Measurements from ENCODE around the gene FMN1. TPM values are rescaled to one million over a fixed set of nuclear protein-coding genes. Genes with fewer than 3 reads are reported as not detected.

FMN1 gene
- total RNA-seq, 2 donors from 2014 or later, result 0.60 to 1.1 TPM

- Histone ChIP-seq H3K4me3 (ENCODE audit: low read length) (peak overlapping the region; percentile 45), H3K27ac (ENCODE audit: low read depth, low read length) (no peak overlapping the region), H3K36me3 (ENCODE audit: control insufficient read depth, insufficient read depth, low read length) (no peaks in the 10 kb centered on the region), H3K9ac (ENCODE audit: extremely low read depth, low read length, poor library complexity, severe bottlenecking) (no peak overlapping the region), H3K9me3 (ENCODE audit: control insufficient read depth, low read length) (peaks cover 46% of the 10 kb centered on the region), H3K4me1 (ENCODE audit: control insufficient read depth, insufficient read depth, low read length) (no peaks in the 10 kb centered on the region), H3K27me3 (ENCODE audit: control insufficient read depth, insufficient read depth, low read length, poor library complexity, severe bottlenecking) (no peaks in the 10 kb centered on the region)
- Mint-ChIP-seq H3K36me3 (ENCODE audit: low read depth) (peaks cover 7% of the 10 kb centered on the region), H3K9me3 (peaks cover 79% of the 10 kb centered on the region), H3K27me3 (ENCODE audit: insufficient read depth) (no peaks in the 10 kb centered on the region), H3K4me1 (no peaks in the 10 kb centered on the region), H3K27ac (no peak overlapping the region), H3K4me3 (no peak overlapping the region)
- 92% methylated on average over 2 of the region's 2 CpGs; no CpG with 5 or more reads in 1 of the 2 experiments for WGBS, 2 experiments (ENCODE audit: insufficient coverage in 1 of 2, insufficient read length in 1 of 2)
- TF ChIP-seq CTCF (conservative IDR thresholded peaks at IDR 0.05), result no peak
- DNase-seq, result no peak
Measured at GRCh38 chr15:33048255-33048654, 146.3 kb downstream of the FMN1 start.

GRCh38 chr15:33047077-33047476 is 147.4 kb downstream of the FMN1 start:
- no peak overlapping the region for H3K4me3 ChIP-seq (ENCODE audit: low read length)
- no peaks in the 10 kb centered on the region for H3K27me3 ChIP-seq (ENCODE audit: control insufficient read depth, insufficient read depth, low read length, poor library complexity, severe bottlenecking)
- Mint-ChIP-seq H3K4me1 (no peaks in the 10 kb centered on the region), H3K27me3 (ENCODE audit: insufficient read depth) (no peaks in the 10 kb centered on the region), H3K9me3 (peaks cover 71% of the 10 kb centered on the region), H3K4me3 (no peak overlapping the region), H3K36me3 (ENCODE audit: low read depth) (peaks cover 7% of the 10 kb centered on the region), H3K27ac (no peak overlapping the region)
- H3K27ac ChIP-seq (ENCODE audit: low read depth, low read length), result no peak overlapping the region
- no peak for DNase-seq
- no peak overlapping the region for H3K9ac ChIP-seq (ENCODE audit: extremely low read depth, low read length, poor library complexity, severe bottlenecking)
- H3K36me3 ChIP-seq (ENCODE audit: control insufficient read depth, insufficient read depth, low read length), result no peaks in the 10 kb centered on the region
- no peak for TF ChIP-seq CTCF (conservative IDR thresholded peaks at IDR 0.05)
- H3K4me1 ChIP-seq (ENCODE audit: control insufficient read depth, insufficient read depth, low read length), result no peaks in the 10 kb centered on the region
- H3K9me3 ChIP-seq (ENCODE audit: control insufficient read depth, low read length), result peaks cover 38% of the 10 kb centered on the region
- 20 to 63% methylated on average over 1 to 2 of the region's 2 CpGs for WGBS, 2 experiments (ENCODE audit: insufficient coverage in 1 of 2, insufficient read length in 1 of 2)

GRCh38 chr15:33046329-33046728 is 148.2 kb downstream of the FMN1 start:
- Histone ChIP-seq H3K4me3 (ENCODE audit: low read length) (no peak overlapping the region), H3K9ac (ENCODE audit: extremely low read depth, low read length, poor library complexity, severe bottlenecking) (no peak overlapping the region), H3K4me1 (ENCODE audit: control insufficient read depth, insufficient read depth, low read length) (no peaks in the 10 kb centered on the region), H3K9me3 (ENCODE audit: control insufficient read depth, low read length) (peaks cover 38% of the 10 kb centered on the region), H3K36me3 (ENCODE audit: control insufficient read depth, insufficient read depth, low read length) (no peaks in the 10 kb centered on the region), H3K27ac (ENCODE audit: low read depth, low read length) (no peak overlapping the region), H3K27me3 (ENCODE audit: control insufficient read depth, insufficient read depth, low read length, poor library complexity, severe bottlenecking) (no peaks in the 10 kb centered on the region)
- peaks cover 7% of the 10 kb centered on the region for H3K36me3 Mint-ChIP-seq (ENCODE audit: low read depth)
- no peak for DNase-seq
- no peak overlapping the region for H3K4me3 Mint-ChIP-seq
- H3K27me3 Mint-ChIP-seq (ENCODE audit: insufficient read depth), result no peaks in the 10 kb centered on the region
- H3K27ac Mint-ChIP-seq, result no peak overlapping the region
- no peaks in the 10 kb centered on the region for H3K4me1 Mint-ChIP-seq
- TF ChIP-seq CTCF (conservative IDR thresholded peaks at IDR 0.05), result no peak
- H3K9me3 Mint-ChIP-seq, result peaks cover 65% of the 10 kb centered on the region
- 94 to 100% methylated on average over 1 to 2 of the region's 2 CpGs for WGBS, 2 experiments (ENCODE audit: insufficient coverage in 1 of 2, insufficient read length in 1 of 2)

Measured in endodermal cell (in vitro differentiated cells).